CD4-positive, alpha-beta memory T cell (primary cell): ENCODE data around the gene PARVG. TPM values are rescaled to one million over a fixed set of nuclear protein-coding genes. Genes with fewer than 3 reads are reported as not detected.

Experiments
- CTCF ChIA-PET: fragments of 350-600 bp; sonication (Branson Sonifier 250); formaldehyde crosslinking; loops from one replicate; lab custom pipeline; 2021; ENCODE audit warnings: inconsistent platforms; ENCODE audit not compliant: partially characterized antibody; lab: Charles Lee
- POLR2A ChIA-PET: fragments of 350-600 bp; sonication (Branson Sonifier 250); formaldehyde crosslinking; loops from one replicate; lab custom pipeline; 2021; ENCODE audit not compliant: partially characterized antibody; lab: Charles Lee
- DNase-seq, 5 donors: peaks; one replicate each; pipeline versions ENCODE4 v3.0.0 to v3.0.0-alpha.2; 2020 to 2022; ENCODE audit warnings: mixed read lengths in 1 of 5
- H3K27ac ChIP-seq: one replicate; pipeline ENCODE4 v1.7.0; 2013; ENCODE audit warnings: low read depth, low read length
- H3K27me3 ChIP-seq: 2 replicates; pipeline ENCODE4 v1.7.0; 2013; ENCODE audit warnings: mild to moderate bottlenecking, low read length, moderate library complexity; ENCODE audit not compliant: insufficient read depth
- H3K36me3 ChIP-seq: 2 replicates; pipeline ENCODE4 v1.7.0; 2013; ENCODE audit warnings: mild to moderate bottlenecking, low read length, moderate library complexity; ENCODE audit not compliant: insufficient read depth
- H3K4me1 ChIP-seq: 2 replicates; pipeline ENCODE4 v1.7.0; 2013; ENCODE audit warnings: mild to moderate bottlenecking, low read length, moderate library complexity; ENCODE audit not compliant: insufficient read depth
- H3K4me3 ChIP-seq, 2 donors: one replicate each; pipeline ENCODE4 v1.7.0; 2013; ENCODE audit warnings: low read length in 2 of 2, mild to moderate bottlenecking in 1 of 2
- H3K9me3 ChIP-seq, 2 donors: one replicate each; pipeline ENCODE4 v1.7.0; 2013; ENCODE audit warnings: low read length in 2 of 2, control low read depth in 1 of 2; ENCODE audit not compliant: control insufficient read depth in 1 of 2
- H3K27ac Mint-ChIP-seq, 7 donors: one replicate each; pipeline ENCODE4 v1.8.0; 2020 to 2021; ENCODE audit warnings: mixed read lengths in 7 of 7, mild to moderate bottlenecking in 6 of 7, inconsistent platforms in 3 of 7, moderate library complexity in 3 of 7
- H3K27me3 Mint-ChIP-seq, 2 donors: one replicate each; pipeline ENCODE4 v1.8.0; 2020 to 2021; ENCODE audit warnings: mixed read lengths in 2 of 2
- H3K36me3 Mint-ChIP-seq, 2 donors: one replicate each; pipeline ENCODE4 v1.8.0; 2020 to 2021; ENCODE audit warnings: mixed read lengths in 2 of 2, inconsistent platforms in 1 of 2, mild to moderate bottlenecking in 1 of 2
- H3K4me1 Mint-ChIP-seq, 4 donors: one replicate each; pipeline ENCODE4 v1.8.0; 2020 to 2021; ENCODE audit warnings: mixed read lengths in 4 of 4, mild to moderate bottlenecking in 1 of 4
- H3K4me3 Mint-ChIP-seq, 8 donors: one replicate each; pipeline ENCODE4 v1.8.0; 2020 to 2021; ENCODE audit warnings: mixed read lengths in 8 of 8, mild to moderate bottlenecking in 7 of 8, moderate library complexity in 6 of 8, inconsistent platforms in 3 of 8
- H3K9me3 Mint-ChIP-seq, 8 donors: one replicate each; pipeline ENCODE4 v1.8.0; 2020 to 2021; ENCODE audit warnings: mixed read lengths in 8 of 8, mild to moderate bottlenecking in 5 of 8, inconsistent platforms in 3 of 8, moderate library complexity in 1 of 8
- intact Hi-C: fragments of 100-400 bp; cut with micrococcal nuclease; formaldehyde crosslinking; loops from one replicate; pipeline ENCODE4 v1.15.1; 2023
- polyA plus RNA-seq, 2 donors: library from polyadenylated mRNA; unstranded; fragments of 300-500 nt; fragmentation: Illumina TruSeq; gene quantifications; one replicate each; pipeline ENCODE4 v1.2.3, GENCODE V29; 2021
- total RNA-seq, 2 experiments: library from RNA; stranded (reverse); gene quantifications; one replicate each; pipeline ENCODE4 v1.2.3, GENCODE V29; 2021

PARVG gene
- total and polyA plus RNA-seq, 4 experiments from 2014 or later, result 39.6 to 194 (median 122) TPM

- Mint-ChIP-seq H3K27me3 (no peaks in the 10 kb centered on the region), H3K4me3 (no peak overlapping the region), H3K4me1 (peaks cover 1 to 5% (median 3%) of the 10 kb centered on the region in 4 donors), H3K36me3 (peaks cover 15 to 20% of the 10 kb centered on the region in 2 donors), H3K27ac (peak overlapping the region in 3 of 7 donors; percentile 5 to 42 (median 19)), H3K9me3 (peaks cover 0 to 24% (median 12%) of the 10 kb centered on the region in 8 donors)
- H3K9me3 ChIP-seq, result no peaks in the 10 kb centered on the region
- intact Hi-C loops, result no loop called here
- DNase-seq, result no peak
- H3K27ac ChIP-seq, result no peak overlapping the region
- no peaks in the 10 kb centered on the region for H3K4me1 ChIP-seq
- no peak overlapping the region for H3K4me3 ChIP-seq
- no peaks in the 10 kb centered on the region for H3K36me3 ChIP-seq
- POLR2A ChIA-PET, result interaction anchor here (0.9 kb wide), 1 partner anchor 28 kb away, joined by 3 read pairs; no protein-coding TSS in a partner anchor
- CTCF ChIA-PET, result no interaction called here
- no peaks in the 10 kb centered on the region for H3K27me3 ChIP-seq
Observed at GRCh38 chr22:44211256-44211945, 30.7 kb downstream of the PARVG start.

- H3K4me1 ChIP-seq, result no peaks in the 10 kb centered on the region
- DNase-seq, result no peak
- H3K27me3 ChIP-seq, result no peaks in the 10 kb centered on the region
- no peak overlapping the region for H3K27ac ChIP-seq
- intact Hi-C loops, result no loop called here
- H3K9me3 ChIP-seq, result no peaks in the 10 kb centered on the region
- no peak overlapping the region for H3K4me3 Mint-ChIP-seq
- H3K36me3 Mint-ChIP-seq, result peaks cover 14 to 20% of the 10 kb centered on the region in 2 donors
- ChIA-PET CTCF (no interaction called here), POLR2A (no interaction called here)
- peaks cover 0 to 27% (median 14%) of the 10 kb centered on the region in 8 donors for H3K9me3 Mint-ChIP-seq
- peak overlapping the region in 3 of 7 donors; percentile 9 to 49 (median 42) for H3K27ac Mint-ChIP-seq
- H3K4me3 ChIP-seq, result no peak overlapping the region
- H3K36me3 ChIP-seq, result no peaks in the 10 kb centered on the region
- H3K27me3 Mint-ChIP-seq, result no peaks in the 10 kb centered on the region
- peaks cover 0 to 5% (median 3%) of the 10 kb centered on the region in 4 donors for H3K4me1 Mint-ChIP-seq
Observed at GRCh38 chr22:44211946-44212930, 31.5 kb downstream of the PARVG start.

- Mint-ChIP-seq H3K4me3 (no peak overlapping the region), H3K27ac (no peak overlapping the region), H3K36me3 (peaks cover 13 to 20% of the 10 kb centered on the region in 2 donors), H3K27me3 (no peaks in the 10 kb centered on the region), H3K4me1 (peaks cover 0 to 5% (median 3%) of the 10 kb centered on the region in 4 donors), H3K9me3 (peaks cover 0 to 27% (median 14%) of the 10 kb centered on the region in 8 donors)
- no peaks in the 10 kb centered on the region for H3K27me3 ChIP-seq
- DNase-seq, result no peak
- no peak overlapping the region for H3K27ac ChIP-seq
- H3K36me3 ChIP-seq, result no peaks in the 10 kb centered on the region
- POLR2A ChIA-PET, result no interaction called here
- H3K4me1 ChIP-seq, result no peaks in the 10 kb centered on the region
- H3K4me3 ChIP-seq, result no peak overlapping the region
- H3K9me3 ChIP-seq, result no peaks in the 10 kb centered on the region
- intact Hi-C loops, result no loop called here
- CTCF ChIA-PET, result no interaction called here
Observed at GRCh38 chr22:44212936-44213335, 32.2 kb downstream of the PARVG start.

GRCh38 chr22:44213489-44214043, 32.8 kb downstream of the PARVG start:
- H3K4me1 Mint-ChIP-seq, result peaks cover 0 to 5% (median under 1%) of the 10 kb centered on the region in 4 donors
- DNase-seq, result no peak
- H3K9me3 ChIP-seq, result no peaks in the 10 kb centered on the region
- no peak overlapping the region for H3K27ac ChIP-seq
- peaks cover 9 to 20% of the 10 kb centered on the region in 2 donors for H3K36me3 Mint-ChIP-seq
- H3K36me3 ChIP-seq, result no peaks in the 10 kb centered on the region
- H3K4me3 ChIP-seq, result no peak overlapping the region
- no peaks in the 10 kb centered on the region for H3K4me1 ChIP-seq
- POLR2A ChIA-PET, result no interaction called here
- intact Hi-C loops, result no loop called here
- CTCF ChIA-PET, result no interaction called here
- no peak overlapping the region for H3K4me3 Mint-ChIP-seq
- H3K9me3 Mint-ChIP-seq, result peaks cover 0 to 27% (median 14%) of the 10 kb centered on the region in 8 donors
- no peaks in the 10 kb centered on the region for H3K27me3 Mint-ChIP-seq
- H3K27me3 ChIP-seq, result no peaks in the 10 kb centered on the region
- H3K27ac Mint-ChIP-seq, result no peak overlapping the region

- CTCF ChIA-PET, result no interaction called here
Observed at GRCh38 chr22:44214187-44214586, 33.5 kb downstream of the PARVG start.

GRCh38 chr22:44214764-44215163, 34.0 kb downstream of the PARVG start:
- no peak for DNase-seq
- Histone ChIP-seq H3K27ac (no peak overlapping the region), H3K9me3 (no peaks in the 10 kb centered on the region), H3K36me3 (no peaks in the 10 kb centered on the region), H3K4me3 (no peak overlapping the region), H3K4me1 (no peaks in the 10 kb centered on the region), H3K27me3 (no peaks in the 10 kb centered on the region)
- POLR2A ChIA-PET, result no interaction called here
- intact Hi-C loops, result no loop called here
- Mint-ChIP-seq H3K27ac (no peak overlapping the region), H3K4me1 (peaks cover 0 to 1% (median under 1%) of the 10 kb centered on the region in 4 donors), H3K36me3 (peaks cover 5 to 10% of the 10 kb centered on the region in 2 donors), H3K9me3 (peaks cover 0 to 16% (median 5%) of the 10 kb centered on the region in 8 donors), H3K27me3 (no peaks in the 10 kb centered on the region), H3K4me3 (no peak overlapping the region)
- CTCF ChIA-PET, result no interaction called here

More at GRCh38 chr22:44214187-44214586, 33.5 kb downstream of the PARVG start:
- POLR2A ChIA-PET, result no interaction called here
- Mint-ChIP-seq H3K27me3 (no peaks in the 10 kb centered on the region), H3K9me3 (peaks cover 0 to 21% (median 9%) of the 10 kb centered on the region in 8 donors), H3K4me1 (peaks cover 0 to 5% (median under 1%) of the 10 kb centered on the region in 4 donors), H3K27ac (no peak overlapping the region), H3K4me3 (no peak overlapping the region), H3K36me3 (peaks cover 9 to 16% of the 10 kb centered on the region in 2 donors)
- Histone ChIP-seq H3K4me3 (no peak overlapping the region), H3K4me1 (no peaks in the 10 kb centered on the region), H3K27ac (no peak overlapping the region), H3K9me3 (no peaks in the 10 kb centered on the region), H3K36me3 (no peaks in the 10 kb centered on the region), H3K27me3 (no peaks in the 10 kb centered on the region)
- DNase-seq, result no peak
- intact Hi-C loops, result no loop called here

- Histone ChIP-seq H3K9me3 (no peaks in the 10 kb centered on the region), H3K4me1 (no peaks in the 10 kb centered on the region), H3K4me3 (no peak overlapping the region), H3K27ac (no peak overlapping the region), H3K27me3 (no peaks in the 10 kb centered on the region), H3K36me3 (no peaks in the 10 kb centered on the region)
- DNase-seq, result no peak
- peaks cover 0 to 12% (median 4%) of the 10 kb centered on the region in 8 donors for H3K9me3 Mint-ChIP-seq
- no peaks in the 10 kb centered on the region for H3K27me3 Mint-ChIP-seq
- no peak overlapping the region for H3K4me3 Mint-ChIP-seq
- H3K4me1 Mint-ChIP-seq, result peaks cover 0 to 1% (median 0%) of the 10 kb centered on the region in 4 donors
- ChIA-PET CTCF (no interaction called here), POLR2A (no interaction called here)
- intact Hi-C loops, result no loop called here
- H3K36me3 Mint-ChIP-seq, result peaks cover 2 to 5% of the 10 kb centered on the region in 2 donors
- no peak overlapping the region for H3K27ac Mint-ChIP-seq
Observed at GRCh38 chr22:44215287-44215686, 34.6 kb downstream of the PARVG start.
